K562 (cell line): ENCODE measurements around the gene GJC2. TPM values are rescaled to one million over a fixed set of nuclear protein-coding genes. Genes with fewer than 3 reads are reported as not detected.
A peak's percentile ranks its signal among the peaks of the same experiment; 100 is the strongest.

Experiments used
- ELF4 ChIP-seq: fragments of 450-650 bp; formaldehyde crosslinking; IDR thresholded peaks from 2 replicates; pipeline ENCODE4 v1.4.0; 2022; ENCODE audit warnings: missing genetic modification characterization
- RBM39 ChIP-seq: fragments of 200-400 bp; formaldehyde crosslinking; optimal IDR thresholded peaks from 2 replicates; pipeline ENCODE3; 2018; ENCODE audit warnings: low read depth, low read length
- SAFB2 ChIP-seq: fragments of 200-400 bp; formaldehyde crosslinking; IDR thresholded peaks from 2 replicates; pipeline ENCODE4 v1.6.1; 2018; ENCODE audit warnings: borderline replicate concordance, low read length, low read depth, moderate library complexity; ENCODE audit not compliant: severe bottlenecking
- SNIP1 ChIP-seq: fragments of 450-650 bp; IDR thresholded peaks from 2 replicates; pipeline ENCODE4 v1.7.1; 2017; ENCODE audit warnings: low read depth, mild to moderate bottlenecking
- SRSF7 ChIP-seq: fragments of 200-400 bp; formaldehyde crosslinking; optimal IDR thresholded peaks from 2 replicates; pipeline ENCODE3; 2017; ENCODE audit warnings: mild to moderate bottlenecking, low read depth, low read length
- ZNF232 ChIP-seq: sonication (generic); formaldehyde crosslinking; IDR thresholded peaks from 2 replicates; pipeline ENCODE4 v1.8.0; 2022; ENCODE audit warnings: mild to moderate bottlenecking, missing genetic modification reagents
- ZNF584 ChIP-seq: fragments of 200-800 bp; sonication (Bioruptor generic); IDR thresholded peaks from 2 replicates; pipeline ENCODE4 v1.6.1; 2016; ENCODE audit warnings: low read depth, mild to moderate bottlenecking, missing genetic modification characterization, missing compliant biosample characterization
- ZNF717 ChIP-seq: fragments of 250-450 bp; sonication (Bioruptor Pico); IDR thresholded peaks from 2 replicates; pipeline ENCODE4 v1.5.0; 2021
- ZNF830 ChIP-seq: fragments of 250-450 bp; sonication (Bioruptor Pico); IDR thresholded peaks from 2 replicates; pipeline ENCODE4 v1.5.0; 2021; ENCODE audit warnings: mild to moderate bottlenecking
- ZSCAN29 ChIP-seq: fragments of 450-650 bp; IDR thresholded peaks from 2 replicates; pipeline ENCODE4 v1.6.1; 2017
- polyA plus RNA-seq, 8 experiments: library from polyadenylated mRNA; depleted of rRNA in 4 of 8; stranded (reverse) in 5 of 8; unstranded in 3 of 8; fragments of >200 nt; fragmentation: Nextera tagmentation in 2 of 8; fragmentation: Illumina TruSeq in 1 of 8; extraction: Ambion mirVana in 2 of 8; extraction: Trizol in 1 of 8; gene quantifications; 2 replicates each; pipeline versions ENCODE4 v1.2.1 to v1.2.3, GENCODE V29; 2011 to 2014; ENCODE audit warnings: inconsistent platforms in 1 of 8, missing spikeins in 1 of 8
- total RNA-seq, 7 experiments: library from RNA; depleted of rRNA in 6 of 7; stranded (reverse); fragments of >200 nt in 6 of 7; fragmentation: Illumina TruSeq in 2 of 7; extraction: Trizol in 2 of 7; gene quantifications; 2 replicates each; pipeline versions ENCODE4 v1.2.1 to v1.2.3, GENCODE V29; 2011 to 2021; ENCODE audit warnings: low replicate concordance in 1 of 7
- TF ChIP-seq, protein P1 (sequence below), 2 experiments: fragments of 450-650 bp; formaldehyde crosslinking in 1 of 2; IDR thresholded peaks; 2 replicates each; pipeline versions ENCODE4 v1.4.0 to v1.6.1; 2014 to 2020; ENCODE audit warnings: mild to moderate bottlenecking in 2 of 2, borderline replicate concordance in 1 of 2, low read depth in 1 of 2
- TF ChIP-seq, protein P2 (sequence below): fragments of 450-650 bp; IDR thresholded peaks from 2 replicates; pipeline ENCODE4 v1.6.1; 2016
- TF ChIP-seq, protein P3 (sequence below): fragments of 450-650 bp; formaldehyde crosslinking; IDR thresholded peaks from 2 replicates; pipeline ENCODE4 v1.4.0; 2020; ENCODE audit warnings: mild to moderate bottlenecking, mixed read lengths
- TF ChIP-seq, protein P4 (sequence below): fragments of 250-450 bp; sonication (Bioruptor Pico); IDR thresholded peaks from 2 replicates; pipeline ENCODE4 v1.8.0; 2021; ENCODE audit warnings: moderate library complexity, mild to moderate bottlenecking, inconsistent platforms

Gene GJC2
- total and polyA plus RNA-seq, 9 of the 15 experiments (the other 6 are each of a cell fraction or from before 2014, with no cell fraction given), result 0.03 to 0.62 (median 0.11) TPM; not detected in 2

DNA sequence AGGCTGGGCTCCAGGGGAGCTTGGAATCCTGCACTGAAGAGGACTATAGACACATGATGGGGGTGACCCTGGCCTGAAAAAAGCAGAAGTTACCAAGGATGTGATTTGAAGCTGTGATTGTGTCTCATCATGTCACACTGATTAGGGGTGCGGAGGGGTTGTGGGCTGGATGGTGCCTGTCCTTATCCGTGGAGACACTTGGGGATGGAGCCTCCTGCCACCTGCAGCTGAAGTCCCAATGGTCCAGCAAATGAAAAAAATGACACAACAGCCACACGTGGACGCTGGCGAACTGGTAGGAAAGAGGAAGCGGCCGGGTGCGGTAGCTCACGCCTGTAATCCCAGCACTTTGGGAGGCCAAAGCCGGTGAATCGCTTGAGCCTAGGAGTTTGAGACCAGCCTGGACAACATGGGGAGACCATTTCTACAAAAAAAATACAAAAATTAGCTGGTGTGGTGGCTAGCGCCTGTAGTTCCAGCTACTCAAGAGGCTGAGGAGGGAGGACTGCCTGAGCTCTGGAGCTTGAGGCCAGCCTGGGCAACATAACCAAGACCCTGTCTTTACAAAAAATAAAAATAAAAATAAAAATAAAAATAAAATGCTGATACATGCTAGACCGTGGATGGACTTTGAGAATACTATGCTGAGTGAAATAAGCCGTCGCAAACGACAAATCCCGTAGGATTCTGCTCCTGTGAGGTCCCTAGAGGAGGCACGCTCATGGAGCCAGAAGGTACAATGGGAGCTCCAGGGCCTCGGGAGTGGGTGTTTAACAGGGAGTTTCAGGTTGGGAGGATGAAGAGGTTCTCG lies 15.0 kb downstream of the GJC2 start (continued):
- TF ChIP-seq, protein P1, sequence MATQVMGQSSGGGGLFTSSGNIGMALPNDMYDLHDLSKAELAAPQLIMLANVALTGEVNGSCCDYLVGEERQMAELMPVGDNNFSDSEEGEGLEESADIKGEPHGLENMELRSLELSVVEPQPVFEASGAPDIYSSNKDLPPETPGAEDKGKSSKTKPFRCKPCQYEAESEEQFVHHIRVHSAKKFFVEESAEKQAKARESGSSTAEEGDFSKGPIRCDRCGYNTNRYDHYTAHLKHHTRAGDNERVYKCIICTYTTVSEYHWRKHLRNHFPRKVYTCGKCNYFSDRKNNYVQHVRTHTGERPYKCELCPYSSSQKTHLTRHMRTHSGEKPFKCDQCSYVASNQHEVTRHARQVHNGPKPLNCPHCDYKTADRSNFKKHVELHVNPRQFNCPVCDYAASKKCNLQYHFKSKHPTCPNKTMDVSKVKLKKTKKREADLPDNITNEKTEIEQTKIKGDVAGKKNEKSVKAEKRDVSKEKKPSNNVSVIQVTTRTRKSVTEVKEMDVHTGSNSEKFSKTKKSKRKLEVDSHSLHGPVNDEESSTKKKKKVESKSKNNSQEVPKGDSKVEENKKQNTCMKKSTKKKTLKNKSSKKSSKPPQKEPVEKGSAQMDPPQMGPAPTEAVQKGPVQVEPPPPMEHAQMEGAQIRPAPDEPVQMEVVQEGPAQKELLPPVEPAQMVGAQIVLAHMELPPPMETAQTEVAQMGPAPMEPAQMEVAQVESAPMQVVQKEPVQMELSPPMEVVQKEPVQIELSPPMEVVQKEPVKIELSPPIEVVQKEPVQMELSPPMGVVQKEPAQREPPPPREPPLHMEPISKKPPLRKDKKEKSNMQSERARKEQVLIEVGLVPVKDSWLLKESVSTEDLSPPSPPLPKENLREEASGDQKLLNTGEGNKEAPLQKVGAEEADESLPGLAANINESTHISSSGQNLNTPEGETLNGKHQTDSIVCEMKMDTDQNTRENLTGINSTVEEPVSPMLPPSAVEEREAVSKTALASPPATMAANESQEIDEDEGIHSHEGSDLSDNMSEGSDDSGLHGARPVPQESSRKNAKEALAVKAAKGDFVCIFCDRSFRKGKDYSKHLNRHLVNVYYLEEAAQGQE (IDR thresholded peaks at IDR 0.05; ENCODE audit: borderline replicate concordance), result peak; percentile 26; the same call in 1 of the 2 replicates
- TF ChIP-seq, protein P1 (CRISPR knock-in tag; IDR thresholded peaks at IDR 0.05; ENCODE audit: low read depth), result no peak
- TF ChIP-seq SNIP1, result no peak
- TF ChIP-seq, protein P2, sequence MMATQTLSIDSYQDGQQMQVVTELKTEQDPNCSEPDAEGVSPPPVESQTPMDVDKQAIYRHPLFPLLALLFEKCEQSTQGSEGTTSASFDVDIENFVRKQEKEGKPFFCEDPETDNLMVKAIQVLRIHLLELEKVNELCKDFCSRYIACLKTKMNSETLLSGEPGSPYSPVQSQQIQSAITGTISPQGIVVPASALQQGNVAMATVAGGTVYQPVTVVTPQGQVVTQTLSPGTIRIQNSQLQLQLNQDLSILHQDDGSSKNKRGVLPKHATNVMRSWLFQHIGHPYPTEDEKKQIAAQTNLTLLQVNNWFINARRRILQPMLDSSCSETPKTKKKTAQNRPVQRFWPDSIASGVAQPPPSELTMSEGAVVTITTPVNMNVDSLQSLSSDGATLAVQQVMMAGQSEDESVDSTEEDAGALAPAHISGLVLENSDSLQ, result peak; percentile 45
- no peak for TF ChIP-seq ZNF717 (CRISPR knock-in tag)
- TF ChIP-seq ZSCAN29, result no peak
- no peak for TF ChIP-seq ZNF232
- no peak for TF ChIP-seq SAFB2
- TF ChIP-seq SRSF7, result no peak
- TF ChIP-seq RBM39, result no peak
- no peak for TF ChIP-seq ELF4 (CRISPR knock-in tag)
- TF ChIP-seq ZNF830, result no peak
- peak; percentile 67; the same call in 1 of the 2 replicates for TF ChIP-seq ZNF584 (CRISPR knock-in tag)
- TF ChIP-seq, protein P3, sequence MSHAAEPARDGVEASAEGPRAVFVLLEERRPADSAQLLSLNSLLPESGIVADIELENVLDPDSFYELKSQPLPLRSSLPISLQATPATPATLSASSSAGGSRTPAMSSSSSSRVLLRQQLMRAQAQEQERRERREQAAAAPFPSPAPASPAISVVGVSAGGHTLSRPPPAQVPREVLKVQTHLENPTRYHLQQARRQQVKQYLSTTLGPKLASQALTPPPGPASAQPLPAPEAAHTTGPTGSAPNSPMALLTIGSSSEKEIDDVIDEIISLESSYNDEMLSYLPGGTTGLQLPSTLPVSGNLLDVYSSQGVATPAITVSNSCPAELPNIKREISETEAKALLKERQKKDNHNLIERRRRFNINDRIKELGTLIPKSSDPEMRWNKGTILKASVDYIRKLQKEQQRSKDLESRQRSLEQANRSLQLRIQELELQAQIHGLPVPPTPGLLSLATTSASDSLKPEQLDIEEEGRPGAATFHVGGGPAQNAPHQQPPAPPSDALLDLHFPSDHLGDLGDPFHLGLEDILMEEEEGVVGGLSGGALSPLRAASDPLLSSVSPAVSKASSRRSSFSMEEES (CRISPR knock-in tag), result no peak
- TF ChIP-seq, protein P4, sequence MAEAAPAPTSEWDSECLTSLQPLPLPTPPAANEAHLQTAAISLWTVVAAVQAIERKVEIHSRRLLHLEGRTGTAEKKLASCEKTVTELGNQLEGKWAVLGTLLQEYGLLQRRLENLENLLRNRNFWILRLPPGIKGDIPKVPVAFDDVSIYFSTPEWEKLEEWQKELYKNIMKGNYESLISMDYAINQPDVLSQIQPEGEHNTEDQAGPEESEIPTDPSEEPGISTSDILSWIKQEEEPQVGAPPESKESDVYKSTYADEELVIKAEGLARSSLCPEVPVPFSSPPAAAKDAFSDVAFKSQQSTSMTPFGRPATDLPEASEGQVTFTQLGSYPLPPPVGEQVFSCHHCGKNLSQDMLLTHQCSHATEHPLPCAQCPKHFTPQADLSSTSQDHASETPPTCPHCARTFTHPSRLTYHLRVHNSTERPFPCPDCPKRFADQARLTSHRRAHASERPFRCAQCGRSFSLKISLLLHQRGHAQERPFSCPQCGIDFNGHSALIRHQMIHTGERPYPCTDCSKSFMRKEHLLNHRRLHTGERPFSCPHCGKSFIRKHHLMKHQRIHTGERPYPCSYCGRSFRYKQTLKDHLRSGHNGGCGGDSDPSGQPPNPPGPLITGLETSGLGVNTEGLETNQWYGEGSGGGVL, result no peak
